ENCODE results near the gene AQP1. TPM values are rescaled to one million over a fixed set of nuclear protein-coding genes. Genes with fewer than 3 reads are reported as not detected.

The AQP1 gene
- total RNA-seq, 1 donor from 2014 or later = 243 TPM

DNA sequence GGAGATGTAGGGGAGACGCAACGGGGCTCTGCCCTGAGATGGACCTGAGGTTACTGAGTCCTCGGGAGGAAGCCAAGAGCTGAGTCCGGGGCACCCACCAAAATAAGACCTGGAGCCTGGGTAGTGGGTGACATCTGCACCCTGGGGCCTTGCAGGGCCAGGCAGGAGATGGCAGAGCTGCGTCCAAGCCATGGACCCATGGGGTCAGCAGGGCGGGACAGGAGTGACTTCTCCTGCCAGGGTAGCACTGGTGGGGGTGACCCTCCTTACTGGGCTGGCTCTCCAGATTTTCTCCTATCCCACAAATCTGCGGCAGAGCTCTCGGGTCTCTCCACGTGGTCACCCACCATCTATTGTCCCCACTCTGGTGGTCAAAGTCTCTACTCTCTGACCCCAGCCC lies 54.2 kb downstream of the AQP1 start:
- TF ChIP-seq POLR2A (IDR thresholded peaks at IDR 0.05) = no peak
- no peaks in the 10 kb centered on the region for H3K36me3 ChIP-seq
- intact Hi-C loops (cut with DNase I) = no loop called here
- no peak for DNase-seq (ENCODE audit: extremely low spot score in 2 of 2)
- no peaks in the 10 kb centered on the region for H3K9me3 ChIP-seq
- H3K4me1 ChIP-seq = no peaks in the 10 kb centered on the region
- H3K4me3 ChIP-seq = no peak overlapping the region
- no peaks in the 10 kb centered on the region for H3K27me3 ChIP-seq
- H3K27ac ChIP-seq = no peak overlapping the region

DNA sequence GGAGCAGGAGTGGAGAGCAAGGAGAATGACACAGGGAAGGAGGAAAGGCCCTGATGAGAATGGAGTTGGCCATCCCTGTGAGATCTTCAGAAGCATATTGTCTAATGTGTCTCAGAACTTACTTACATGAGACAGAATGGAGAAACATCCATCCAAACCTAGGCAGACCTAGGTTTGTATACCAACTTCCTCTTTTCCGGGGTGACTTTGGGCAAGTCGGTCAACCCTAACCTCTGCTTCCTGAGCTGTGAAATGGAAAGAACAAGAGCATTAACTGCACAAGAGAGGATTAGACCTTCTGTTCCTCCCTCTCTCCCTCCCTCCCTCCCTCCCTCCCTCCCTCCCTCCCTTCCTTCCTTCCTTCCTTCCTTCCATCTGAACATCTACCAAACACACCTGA lies 56.6 kb downstream of the AQP1 start:
- H3K36me3 ChIP-seq = no peaks in the 10 kb centered on the region
- H3K27me3 ChIP-seq = no peaks in the 10 kb centered on the region
- no peak overlapping the region for H3K4me3 ChIP-seq
- intact Hi-C loops (cut with DNase I) = no loop called here
- TF ChIP-seq POLR2AphosphoS5 (IDR thresholded peaks at IDR 0.05; ENCODE audit: insufficient read depth in 1 of 2, low read depth in 1 of 2) (no peak), POLR2A (IDR thresholded peaks at IDR 0.05) (no peak)
- TF ChIP-seq, protein P1, sequence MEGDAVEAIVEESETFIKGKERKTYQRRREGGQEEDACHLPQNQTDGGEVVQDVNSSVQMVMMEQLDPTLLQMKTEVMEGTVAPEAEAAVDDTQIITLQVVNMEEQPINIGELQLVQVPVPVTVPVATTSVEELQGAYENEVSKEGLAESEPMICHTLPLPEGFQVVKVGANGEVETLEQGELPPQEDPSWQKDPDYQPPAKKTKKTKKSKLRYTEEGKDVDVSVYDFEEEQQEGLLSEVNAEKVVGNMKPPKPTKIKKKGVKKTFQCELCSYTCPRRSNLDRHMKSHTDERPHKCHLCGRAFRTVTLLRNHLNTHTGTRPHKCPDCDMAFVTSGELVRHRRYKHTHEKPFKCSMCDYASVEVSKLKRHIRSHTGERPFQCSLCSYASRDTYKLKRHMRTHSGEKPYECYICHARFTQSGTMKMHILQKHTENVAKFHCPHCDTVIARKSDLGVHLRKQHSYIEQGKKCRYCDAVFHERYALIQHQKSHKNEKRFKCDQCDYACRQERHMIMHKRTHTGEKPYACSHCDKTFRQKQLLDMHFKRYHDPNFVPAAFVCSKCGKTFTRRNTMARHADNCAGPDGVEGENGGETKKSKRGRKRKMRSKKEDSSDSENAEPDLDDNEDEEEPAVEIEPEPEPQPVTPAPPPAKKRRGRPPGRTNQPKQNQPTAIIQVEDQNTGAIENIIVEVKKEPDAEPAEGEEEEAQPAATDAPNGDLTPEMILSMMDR (IDR thresholded peaks at IDR 0.05) = no peak
- H3K4me1 ChIP-seq = no peaks in the 10 kb centered on the region
- no peaks in the 10 kb centered on the region for H3K9me3 ChIP-seq
- DNase-seq (ENCODE audit: extremely low spot score in 2 of 2) = no peak
- no peak overlapping the region for H3K27ac ChIP-seq

DNA sequence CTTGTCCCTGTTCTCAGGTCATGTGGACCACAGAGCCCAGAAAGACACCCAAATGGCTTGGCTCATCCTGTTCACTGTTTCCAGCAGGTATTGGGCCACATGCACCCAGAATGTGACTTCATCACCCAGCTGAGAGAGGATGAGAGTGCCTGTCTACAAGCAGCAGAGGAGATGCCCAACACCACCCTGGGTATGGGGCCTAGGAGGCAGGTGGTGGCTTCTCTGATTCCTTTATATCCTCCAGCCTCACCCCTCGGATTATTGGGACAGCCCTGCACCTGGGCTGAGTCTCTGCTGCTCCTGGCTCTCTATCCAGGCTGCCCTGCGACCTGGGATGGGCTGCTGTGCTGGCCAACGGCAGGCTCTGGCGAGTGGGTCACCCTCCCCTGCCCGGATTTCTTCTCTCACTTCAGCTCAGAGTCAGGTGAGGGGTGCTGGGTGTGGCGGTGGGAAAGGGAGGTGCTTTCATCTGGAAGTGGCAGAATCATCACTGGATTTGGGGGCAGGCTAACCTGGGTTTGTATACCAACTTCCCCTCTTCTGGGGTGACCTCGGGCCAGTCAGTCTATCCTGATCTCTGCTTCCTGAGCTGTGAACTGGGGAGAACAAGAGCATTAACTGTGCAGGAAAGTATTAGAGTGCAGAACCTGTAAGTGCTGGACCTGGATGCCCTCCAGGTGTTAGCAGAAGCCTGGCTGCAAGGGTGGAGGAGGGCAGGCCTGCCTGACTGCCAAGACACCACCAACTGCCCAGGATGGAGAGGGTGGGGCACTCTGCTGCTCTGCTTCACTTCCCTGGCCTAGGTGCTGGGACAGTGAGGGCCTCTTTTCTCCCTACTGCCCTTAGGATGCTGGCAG lies 57.3 kb downstream of the AQP1 start:
- Histone ChIP-seq H3K27ac (no peak overlapping the region), H3K27me3 (no peaks in the 10 kb centered on the region), H3K9me3 (no peaks in the 10 kb centered on the region), H3K4me1 (no peaks in the 10 kb centered on the region), H3K4me3 (no peak overlapping the region), H3K36me3 (no peaks in the 10 kb centered on the region)
- intact Hi-C loops (cut with DNase I) = no loop called here
- DNase-seq (ENCODE audit: extremely low spot score in 2 of 2) = no peak
- TF ChIP-seq, protein P1 (IDR thresholded peaks at IDR 0.05) = no peak
- TF ChIP-seq POLR2AphosphoS5 (IDR thresholded peaks at IDR 0.05; ENCODE audit: insufficient read depth in 1 of 2, low read depth in 1 of 2) (no peak), POLR2A (IDR thresholded peaks at IDR 0.05) (no peak)

DNA sequence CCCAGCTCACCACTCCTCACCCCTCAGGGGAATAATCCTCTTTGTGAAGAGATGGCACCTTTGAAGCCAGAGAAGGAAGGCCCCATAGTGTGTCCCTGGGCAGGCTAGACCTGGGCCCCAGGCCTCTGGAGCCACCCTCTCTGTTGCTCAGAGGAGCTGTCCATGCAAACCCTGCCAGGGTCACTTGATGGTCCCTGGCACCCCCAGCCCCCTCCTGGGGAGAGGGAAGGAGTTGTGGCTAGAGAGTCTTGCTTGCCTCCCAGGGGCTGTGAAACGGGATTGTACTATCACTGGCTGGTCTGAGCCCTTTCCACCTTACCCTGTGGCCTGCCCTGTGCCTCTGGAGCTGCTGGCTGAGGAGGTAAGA lies 57.9 kb downstream of the AQP1 start:
- TF ChIP-seq POLR2AphosphoS5 (IDR thresholded peaks at IDR 0.05; ENCODE audit: insufficient read depth in 1 of 2, low read depth in 1 of 2) (no peak), POLR2A (IDR thresholded peaks at IDR 0.05) (no peak)
- TF ChIP-seq, protein P1 (IDR thresholded peaks at IDR 0.05) = no peak
- DNase-seq (ENCODE audit: extremely low spot score in 2 of 2) = no peak
- Histone ChIP-seq H3K4me3 (no peak overlapping the region), H3K27ac (no peak overlapping the region), H3K9me3 (no peaks in the 10 kb centered on the region), H3K27me3 (no peaks in the 10 kb centered on the region), H3K36me3 (no peaks in the 10 kb centered on the region), H3K4me1 (no peaks in the 10 kb centered on the region)
- intact Hi-C loops (cut with DNase I) = no loop called here

DNA sequence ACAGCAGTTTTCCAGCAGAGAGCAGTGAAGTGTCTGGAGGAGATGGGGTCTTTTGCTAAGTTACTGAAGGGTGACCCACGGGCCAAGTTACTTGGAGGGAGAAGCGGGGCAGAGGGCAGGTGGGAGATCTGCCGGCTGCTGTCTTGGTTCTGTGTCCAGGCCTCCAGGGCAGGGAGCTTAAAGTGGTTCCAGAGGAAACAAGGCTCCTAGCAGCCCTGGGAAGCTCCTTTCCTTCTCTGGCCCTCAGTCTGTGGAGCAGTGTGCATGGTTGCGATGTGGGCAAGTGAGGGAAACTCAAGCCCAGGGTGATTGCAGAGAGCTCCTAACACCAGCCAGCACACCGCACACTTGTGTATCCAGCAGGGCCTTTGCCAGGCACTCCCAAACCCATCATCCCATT lies 58.4 kb downstream of the AQP1 start:
- no peaks in the 10 kb centered on the region for H3K4me1 ChIP-seq
- intact Hi-C loops (cut with DNase I) = no loop called here
- no peaks in the 10 kb centered on the region for H3K9me3 ChIP-seq
- TF ChIP-seq POLR2AphosphoS5 (IDR thresholded peaks at IDR 0.05; ENCODE audit: insufficient read depth in 1 of 2, low read depth in 1 of 2) = no peak
- DNase-seq (ENCODE audit: extremely low spot score in 2 of 2) = no peak
- H3K36me3 ChIP-seq = no peaks in the 10 kb centered on the region
- H3K4me3 ChIP-seq = no peak overlapping the region
- H3K27ac ChIP-seq = no peak overlapping the region
- H3K27me3 ChIP-seq = no peaks in the 10 kb centered on the region

DNA sequence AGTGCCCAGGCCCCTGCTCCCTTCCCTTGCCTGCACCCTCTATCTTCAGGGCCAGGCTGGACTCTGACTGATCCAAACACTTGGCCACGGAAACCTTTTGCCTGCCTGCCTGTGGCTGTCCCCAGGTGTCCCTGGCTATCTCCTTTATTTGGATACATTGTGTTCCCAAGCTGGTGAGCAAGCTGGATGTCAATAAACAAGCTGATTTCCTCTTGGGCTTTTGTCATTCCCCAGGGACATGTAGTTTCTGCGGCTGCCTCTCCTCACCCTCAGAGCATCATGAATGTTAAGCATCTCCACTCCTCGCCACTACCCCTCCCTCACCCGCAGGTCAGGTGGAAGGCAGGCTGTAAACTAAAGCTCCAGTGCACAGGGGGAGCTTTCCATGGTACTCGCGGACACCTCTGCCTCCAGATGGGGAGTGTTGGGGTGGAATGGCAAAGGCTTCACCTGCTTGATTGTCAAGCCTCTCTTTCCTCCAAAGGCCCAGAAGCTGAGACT lies 59.0 kb downstream of the AQP1 start:
- Histone ChIP-seq H3K27ac (no peak overlapping the region), H3K4me3 (no peak overlapping the region), H3K4me1 (no peaks in the 10 kb centered on the region), H3K36me3 (no peaks in the 10 kb centered on the region), H3K27me3 (no peaks in the 10 kb centered on the region), H3K9me3 (no peaks in the 10 kb centered on the region)
- intact Hi-C loops (cut with DNase I) = no loop called here
- TF ChIP-seq POLR2AphosphoS5 (IDR thresholded peaks at IDR 0.05; ENCODE audit: insufficient read depth in 1 of 2, low read depth in 1 of 2) = no peak
- no peak for TF ChIP-seq POLR2A (IDR thresholded peaks at IDR 0.05)
- TF ChIP-seq, protein P1 (IDR thresholded peaks at IDR 0.05) = no peak
- peak in 1 of 2 donors; percentile 70 for DNase-seq (ENCODE audit: extremely low spot score in 2 of 2)
